ENCODE measurements around the gene MAU2.

DNA sequence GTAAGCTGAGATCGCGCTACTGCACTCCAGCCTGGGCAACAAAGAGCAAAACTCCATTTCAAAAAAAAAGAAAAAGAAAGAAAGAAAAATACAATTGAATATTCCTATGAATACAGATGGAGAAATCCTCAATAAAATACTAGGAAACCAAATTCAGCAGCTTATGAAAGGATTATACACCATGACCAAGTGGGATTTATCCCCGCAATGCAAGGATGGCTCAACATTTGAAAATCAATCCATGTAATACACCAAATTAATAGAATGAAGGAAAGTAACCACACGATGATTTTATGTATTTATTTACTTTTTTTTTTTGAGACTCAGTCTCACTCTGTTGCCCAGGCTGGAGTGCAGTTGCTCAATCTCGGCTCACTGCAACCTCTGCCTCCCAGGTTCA lies 28.0 kb upstream of the MAU2 start:
- no peak for TF ChIP-seq MAFK (IDR thresholded peaks at IDR 0.05; ENCODE audit: low read depth, low read length)
- no peak for TF ChIP-seq EZH2 (IDR thresholded peaks at IDR 0.05; ENCODE audit: low read depth, low read length, severe bottlenecking)
- TF ChIP-seq POLR2A (IDR thresholded peaks at IDR 0.05; ENCODE audit: control extremely low read depth in 1 of 2, low read depth in 2 of 2, low read length in 2 of 2) = no peak
- TF ChIP-seq, protein P1, sequence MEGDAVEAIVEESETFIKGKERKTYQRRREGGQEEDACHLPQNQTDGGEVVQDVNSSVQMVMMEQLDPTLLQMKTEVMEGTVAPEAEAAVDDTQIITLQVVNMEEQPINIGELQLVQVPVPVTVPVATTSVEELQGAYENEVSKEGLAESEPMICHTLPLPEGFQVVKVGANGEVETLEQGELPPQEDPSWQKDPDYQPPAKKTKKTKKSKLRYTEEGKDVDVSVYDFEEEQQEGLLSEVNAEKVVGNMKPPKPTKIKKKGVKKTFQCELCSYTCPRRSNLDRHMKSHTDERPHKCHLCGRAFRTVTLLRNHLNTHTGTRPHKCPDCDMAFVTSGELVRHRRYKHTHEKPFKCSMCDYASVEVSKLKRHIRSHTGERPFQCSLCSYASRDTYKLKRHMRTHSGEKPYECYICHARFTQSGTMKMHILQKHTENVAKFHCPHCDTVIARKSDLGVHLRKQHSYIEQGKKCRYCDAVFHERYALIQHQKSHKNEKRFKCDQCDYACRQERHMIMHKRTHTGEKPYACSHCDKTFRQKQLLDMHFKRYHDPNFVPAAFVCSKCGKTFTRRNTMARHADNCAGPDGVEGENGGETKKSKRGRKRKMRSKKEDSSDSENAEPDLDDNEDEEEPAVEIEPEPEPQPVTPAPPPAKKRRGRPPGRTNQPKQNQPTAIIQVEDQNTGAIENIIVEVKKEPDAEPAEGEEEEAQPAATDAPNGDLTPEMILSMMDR (IDR thresholded peaks at IDR 0.05; ENCODE audit: control extremely low read depth in 1 of 3, insufficient read depth in 1 of 3, low read depth in 1 of 3, low read length in 3 of 3) = no peak
- TF ChIP-seq EP300 (IDR thresholded peaks at IDR 0.05; ENCODE audit: borderline replicate concordance in 1 of 2, low read depth in 2 of 2, low read length in 2 of 2) = no peak
- TF ChIP-seq, protein P2, sequence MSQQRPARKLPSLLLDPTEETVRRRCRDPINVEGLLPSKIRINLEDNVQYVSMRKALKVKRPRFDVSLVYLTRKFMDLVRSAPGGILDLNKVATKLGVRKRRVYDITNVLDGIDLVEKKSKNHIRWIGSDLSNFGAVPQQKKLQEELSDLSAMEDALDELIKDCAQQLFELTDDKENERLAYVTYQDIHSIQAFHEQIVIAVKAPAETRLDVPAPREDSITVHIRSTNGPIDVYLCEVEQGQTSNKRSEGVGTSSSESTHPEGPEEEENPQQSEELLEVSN (IDR thresholded peaks at IDR 0.05) = no peak
- TF ChIP-seq TEAD4 (IDR thresholded peaks at IDR 0.05; ENCODE audit: low read depth, low read length) = no peak
